K562 (cell line): ENCODE measurements around the gene RAB11FIP2. TPM values are rescaled to one million over a fixed set of nuclear protein-coding genes. Genes with fewer than 3 reads are reported as not detected.

Experiments
- ATAC-seq: fragments of 200-7000 bp; cut with Tn5 transposase; 3 replicates; pipeline ENCODE4 v1.9.1; 2020; ENCODE audit warnings: moderate library complexity
- BruUV-seq: library from RNA; stranded (reverse); fragments of 400-500 nt; replicated peaks from 2 replicates; lab custom pipeline; 2021; lab: Mats Ljungman, UMichigan
- CTCF ChIA-PET: fragments of 300-600 bp; formaldehyde crosslinking; extraction: SDS; loops from one replicate; lab custom pipeline; 2021; ENCODE audit warnings: low intra/inter-chr PET ratio; lab: Yijun Ruan, JAX
- POLR2A ChIA-PET: fragments of 300-600, 350-650 bp; sonication (Branson Sonifier 250); formaldehyde crosslinking; extraction: SDS; loops from one replicate; lab custom pipeline; 2021; ENCODE audit warnings: antibody characterized with exemption, inconsistent platforms; lab: Yijun Ruan, JAX
- DNase-seq, 4 experiments: peaks; one replicate each; pipeline versions ENCODE4 v3.0.0 to v3.0.0-alpha.2; 2011 to 2018; ENCODE audit warnings: low spot score in 3 of 4, mixed read lengths in 3 of 4; ENCODE audit errors: extremely low read depth in 1 of 4
- FAIRE-seq: peaks from 2 replicates; lab custom pipeline; 2011; peaks lifted over from hg19 to GRCh38; lab: Jason Lieb, UNC
- H2AFZ ChIP-seq: 2 replicates; pipeline ENCODE4 v1.6.0; 2011; ENCODE audit warnings: low read depth, low read length, control low read depth, inconsistent platforms
- H3K27ac ChIP-seq: fragments of 200-600 bp; 3 replicates; pipeline ENCODE4 v1.8.0; 2011; ENCODE audit warnings: low read depth, mild to moderate bottlenecking, control low read depth, inconsistent platforms, low read length, moderate library complexity, mixed read lengths; ENCODE audit errors: extremely low read depth
- H3K27me3 ChIP-seq, 2 experiments: fragments of 300-600 bp in 1 of 2; 2 replicates in 1 of 2; 3 replicates in 1 of 2; pipeline versions ENCODE4 v1.6.0 to v1.8.0; 2011; ENCODE audit warnings: inconsistent platforms in 2 of 2, low read length in 2 of 2, mild to moderate bottlenecking in 1 of 2, mixed read lengths in 1 of 2, moderate library complexity in 1 of 2; ENCODE audit not compliant: control insufficient read depth in 2 of 2, insufficient read depth in 2 of 2
- H3K36me3 ChIP-seq: fragments of 300-600 bp; 3 replicates; pipeline ENCODE4 v1.8.0; 2011; ENCODE audit warnings: mild to moderate bottlenecking, low read length, inconsistent platforms; ENCODE audit not compliant: control insufficient read depth, insufficient read depth
- H3K4me1 ChIP-seq, 2 experiments: fragments of 200-600 bp in 1 of 2; replicated peaks in 1 of 2; 2 replicates in 1 of 2; 3 replicates in 1 of 2; pipeline versions ENCODE4 v1.5.1 to v1.8.0; 2011; ENCODE audit warnings: inconsistent platforms in 2 of 2, low read length in 2 of 2, mild to moderate bottlenecking in 1 of 2, mixed read lengths in 1 of 2, moderate library complexity in 1 of 2; ENCODE audit not compliant: control insufficient read depth in 2 of 2, insufficient read depth in 2 of 2
- H3K4me2 ChIP-seq: 2 replicates; pipeline ENCODE4 v1.6.1; 2011; ENCODE audit warnings: low read length, control low read depth, inconsistent platforms, mixed read lengths; ENCODE audit not compliant: insufficient read depth
- H3K4me3 ChIP-seq: fragments of 200-600 bp; sonication (generic), shearing (Covaris generic); 2 replicates; pipeline ENCODE4 v1.5.1; 2016; ENCODE audit warnings: control low read depth, inconsistent platforms
- H3K79me2 ChIP-seq: fragments of 200-600 bp; 3 replicates; pipeline ENCODE4 v1.8.0; 2011; ENCODE audit warnings: low read length, inconsistent platforms; ENCODE audit not compliant: control insufficient read depth, insufficient read depth
- H3K9ac ChIP-seq, 2 experiments: 2 replicates each; pipeline versions ENCODE4 v1.6.0 to v1.6.1; 2011; ENCODE audit warnings: low read depth in 2 of 2, low read length in 2 of 2, control low read depth in 1 of 2, inconsistent platforms in 1 of 2, mild to moderate bottlenecking in 1 of 2, mixed read lengths in 1 of 2; ENCODE audit not compliant: insufficient read depth in 1 of 2
- H3K9me1 ChIP-seq: one replicate; pipeline ENCODE4 v1.6.0; 2011; ENCODE audit warnings: inconsistent platforms, mild to moderate bottlenecking, low read length, moderate library complexity; ENCODE audit not compliant: control insufficient read depth, insufficient read depth
- H3K9me3 ChIP-seq: replicated peaks from 2 replicates; pipeline ENCODE4 v1.5.1; 2011; ENCODE audit warnings: low read depth, low read length, inconsistent platforms; ENCODE audit not compliant: control insufficient read depth, insufficient read depth
- H4K20me1 ChIP-seq: replicated peaks from 2 replicates; pipeline ENCODE4 v1.6.1; 2011; ENCODE audit warnings: low read length, inconsistent platforms, mixed read lengths; ENCODE audit not compliant: control insufficient read depth, insufficient read depth
- NFRKB ChIP-seq: fragments of 450-650 bp; IDR thresholded peaks from 2 replicates; pipeline ENCODE4 v1.6.1; 2016; ENCODE audit warnings: low read depth
- SRSF1 ChIP-seq: fragments of 200-400 bp; formaldehyde crosslinking; IDR thresholded peaks from 2 replicates; pipeline ENCODE4 v1.6.1; 2017; ENCODE audit warnings: mild to moderate bottlenecking, low read depth, low read length, moderate library complexity
- ZNF316 ChIP-seq: fragments of 450-650 bp; IDR thresholded peaks from 2 replicates; pipeline ENCODE4 v1.6.1; 2016
- ZNF507 ChIP-seq: conservative IDR thresholded peaks from 2 replicates; pipeline ENCODE4 v1.6.1; 2017; ENCODE audit warnings: missing genetic modification characterization, missing compliant biosample characterization
- ZNF695 ChIP-seq: fragments of 450-650 bp; formaldehyde crosslinking; IDR thresholded peaks from 2 replicates; pipeline ENCODE4 v1.4.0; 2020; ENCODE audit warnings: mild to moderate bottlenecking, moderate library complexity
- ZNF830 ChIP-seq: fragments of 250-450 bp; sonication (Bioruptor Pico); IDR thresholded peaks from 2 replicates; pipeline ENCODE4 v1.5.0; 2021; ENCODE audit warnings: mild to moderate bottlenecking
- in situ Hi-C: fragments of 300-500 bp; cut with MboI; formaldehyde crosslinking; loops from 4 replicates; pipeline ENCODE4 v1.15.0; 2018; ENCODE audit warnings: inconsistent platforms, mixed read lengths
- intact Hi-C: fragments of 100-400 bp; cut with micrococcal nuclease; formaldehyde crosslinking; loops from 2 replicates; pipeline ENCODE4 v1.14.2; 2022
- polyA plus RNA-seq, 8 experiments: library from polyadenylated mRNA; depleted of rRNA in 4 of 8; stranded (reverse) in 5 of 8; unstranded in 3 of 8; fragments of >200 nt; fragmentation: Nextera tagmentation in 2 of 8; fragmentation: Illumina TruSeq in 1 of 8; extraction: Ambion mirVana in 2 of 8; extraction: Trizol in 1 of 8; gene quantifications; 2 replicates each; pipeline versions ENCODE4 v1.2.1 to v1.2.3, GENCODE V29; 2011 to 2014; ENCODE audit warnings: inconsistent platforms in 1 of 8, missing spikeins in 1 of 8
- total RNA-seq, 7 experiments: library from RNA; depleted of rRNA in 6 of 7; stranded (reverse); fragments of >200 nt in 6 of 7; fragmentation: Illumina TruSeq in 2 of 7; extraction: Trizol in 2 of 7; gene quantifications; 2 replicates each; pipeline versions ENCODE4 v1.2.1 to v1.2.3, GENCODE V29; 2011 to 2021; ENCODE audit warnings: low replicate concordance in 1 of 7
- TF ChIP-seq, protein P1 (sequence below): fragments of 250-450 bp; sonication (Bioruptor Pico); IDR thresholded peaks from 2 replicates; pipeline ENCODE4 v1.8.0; 2022; ENCODE audit warnings: inconsistent platforms

The RAB11FIP2 gene
- total and polyA plus RNA-seq, 9 of the 15 experiments (the other 6 are each of a cell fraction or from before 2014, with no cell fraction given), result 3.0 to 10.6 (median 3.9) TPM

DNA sequence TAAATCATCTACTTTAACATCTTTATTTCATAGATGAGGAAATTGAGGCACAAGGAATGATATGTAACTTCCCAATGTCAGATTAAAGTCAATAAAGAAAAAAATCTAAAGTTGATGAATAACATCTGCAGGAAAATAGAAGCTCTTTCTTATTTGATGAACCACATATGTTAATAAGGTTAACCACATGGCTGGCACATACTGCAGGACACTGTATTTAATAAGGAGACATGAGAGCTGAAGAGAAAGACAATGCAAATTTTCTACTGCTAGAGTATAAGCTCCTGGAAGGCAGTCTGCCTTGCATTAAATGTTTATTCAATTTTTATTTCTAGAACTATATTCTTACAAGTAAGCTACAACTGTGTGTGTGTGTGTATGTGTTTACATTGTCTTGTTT, 4.4 kb downstream of the RAB11FIP2 start:
- ChIA-PET CTCF (no interaction called here), POLR2A (interaction anchor here (0.6 to 1.4 kb wide), 3 partner anchors 14 to 32 kb away, joined by 3 to 4 read pairs (median 3); no protein-coding TSS in a partner anchor)
- BruUV-seq, result no TSS peak
- no peak for ATAC-seq
- H2AFZ ChIP-seq, result no peak overlapping the region
- no peaks in the 10 kb centered on the region for H3K27me3 ChIP-seq
- no peak overlapping the region for H3K27ac ChIP-seq
- no peak for FAIRE-seq
- 0 out of 3 replicates have a peak, but pooled peaks cover 2% of the 10 kb centered on the region for H3K36me3 ChIP-seq
- intact Hi-C loops (no loop called here), in situ Hi-C loops (no loop called here)
- no peak overlapping the region for H3K4me2 ChIP-seq
- no peak overlapping the region for H3K4me3 ChIP-seq
- H3K4me1 ChIP-seq, result peaks cover 0 to 8% of the 10 kb centered on the region in 2 experiments; a peak in 3 of 5 replicates
- no peaks in the 10 kb centered on the region for H4K20me1 ChIP-seq
- TF ChIP-seq ZNF316, result no peak
- TF ChIP-seq, protein P1, sequence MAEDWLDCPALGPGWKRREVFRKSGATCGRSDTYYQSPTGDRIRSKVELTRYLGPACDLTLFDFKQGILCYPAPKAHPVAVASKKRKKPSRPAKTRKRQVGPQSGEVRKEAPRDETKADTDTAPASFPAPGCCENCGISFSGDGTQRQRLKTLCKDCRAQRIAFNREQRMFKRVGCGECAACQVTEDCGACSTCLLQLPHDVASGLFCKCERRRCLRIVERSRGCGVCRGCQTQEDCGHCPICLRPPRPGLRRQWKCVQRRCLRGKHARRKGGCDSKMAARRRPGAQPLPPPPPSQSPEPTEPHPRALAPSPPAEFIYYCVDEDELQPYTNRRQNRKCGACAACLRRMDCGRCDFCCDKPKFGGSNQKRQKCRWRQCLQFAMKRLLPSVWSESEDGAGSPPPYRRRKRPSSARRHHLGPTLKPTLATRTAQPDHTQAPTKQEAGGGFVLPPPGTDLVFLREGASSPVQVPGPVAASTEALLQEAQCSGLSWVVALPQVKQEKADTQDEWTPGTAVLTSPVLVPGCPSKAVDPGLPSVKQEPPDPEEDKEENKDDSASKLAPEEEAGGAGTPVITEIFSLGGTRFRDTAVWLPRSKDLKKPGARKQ (CRISPR knock-in tag), result no peak
- no peak for TF ChIP-seq ZNF507 (tag)
- TF ChIP-seq ZNF695, result no peak
- TF ChIP-seq ZNF830 (CRISPR knock-in tag), result no peak
- TF ChIP-seq NFRKB, result no peak
- TF ChIP-seq SRSF1, result no peak
- H3K9me3 ChIP-seq, result no peaks in the 10 kb centered on the region
- H3K9ac ChIP-seq, result no peak overlapping the region
- H3K79me2 ChIP-seq, result peaks cover 35% of the 10 kb centered on the region
- no peaks in the 10 kb centered on the region for H3K9me1 ChIP-seq
- no peak for DNase-seq
